HepG2 (cell line): ENCODE measurements around the gene MIPEP. TPM values are rescaled to one million over a fixed set of nuclear protein-coding genes. Genes with fewer than 3 reads are reported as not detected.

Experiments
- ATAC-seq: fragments of 200-7000 bp; cut with Tn5 transposase; 3 replicates; pipeline ENCODE4 v1.9.1; 2020; ENCODE audit warnings: mild to moderate bottlenecking, moderate library complexity
- BruUV-seq: library from RNA; stranded (reverse); fragments of 400-500 nt; replicated peaks from 2 replicates; lab custom pipeline; 2021; lab: Mats Ljungman, UMichigan
- CTCF ChIA-PET: fragments of 300-600 bp; formaldehyde crosslinking; extraction: SDS; loops from one replicate; lab custom pipeline; 2021; ENCODE audit warnings: low total read pairs, inconsistent platforms, low intra/inter-chr PET ratio; lab: Yijun Ruan, JAX
- POLR2A ChIA-PET: fragments of 350-600 bp; sonication (Branson Sonifier 250); formaldehyde crosslinking; loops from one replicate; lab custom pipeline; 2020; ENCODE audit warnings: antibody characterized with exemption, inconsistent platforms; lab: Yijun Ruan, JAX
- DNase-seq: peaks from one replicate; pipeline ENCODE4 v3.0.0-alpha.2; 2015; ENCODE audit warnings: low spot score
- FAIRE-seq: peaks from 3 replicates; lab custom pipeline; 2011; peaks lifted over from hg19 to GRCh38; lab: Jason Lieb, UNC
- H2AFZ ChIP-seq: one replicate; pipeline ENCODE4 v1.6.1; 2011; ENCODE audit warnings: low read length, inconsistent platforms
- H3K27ac ChIP-seq: fragments of 300-600 bp; 3 replicates; pipeline ENCODE4 v1.8.0; 2011; ENCODE audit warnings: mixed run types, mild to moderate bottlenecking, mixed read lengths, low read length, inconsistent platforms; ENCODE audit not compliant: insufficient read depth; ENCODE audit errors: extremely low read length
- H3K27me3 ChIP-seq, 2 experiments: fragments of 200-600 bp in 1 of 2; 2 replicates in 1 of 2; 3 replicates in 1 of 2; pipeline versions ENCODE4 v1.6.0 to v1.8.0; 2011; ENCODE audit warnings: low read length in 2 of 2, mild to moderate bottlenecking in 2 of 2, moderate library complexity in 2 of 2, inconsistent platforms in 1 of 2; ENCODE audit not compliant: insufficient read depth in 2 of 2, control insufficient read depth in 1 of 2
- H3K36me3 ChIP-seq, 2 experiments: fragments of 200-600 bp in 1 of 2; replicated peaks in 1 of 2; 2 replicates in 1 of 2; 3 replicates in 1 of 2; pipeline versions ENCODE4 v1.5.1 to v1.8.0; 2011; ENCODE audit warnings: low read length in 2 of 2, inconsistent platforms in 1 of 2; ENCODE audit not compliant: insufficient read depth in 2 of 2, control insufficient read depth in 1 of 2
- H3K4me1 ChIP-seq: 2 replicates; pipeline ENCODE4 v1.5.1; 2012; ENCODE audit warnings: low read length, inconsistent platforms; ENCODE audit not compliant: insufficient read depth
- H3K4me2 ChIP-seq: 2 replicates; pipeline ENCODE4 v1.6.0; 2011; ENCODE audit warnings: low read depth, low read length, inconsistent platforms
- H3K4me3 ChIP-seq, 3 experiments: fragments of 200-600 bp in 1 of 3; sonication (generic), shearing (Covaris generic) in 1 of 3; replicated peaks in 1 of 3; 2 replicates each; pipeline ENCODE4 v1.5.1; 2011 to 2016; ENCODE audit warnings: low read length in 3 of 3, inconsistent platforms in 2 of 3, low read depth in 2 of 3, mild to moderate bottlenecking in 2 of 3, control low read depth in 1 of 3, mixed read lengths in 1 of 3; ENCODE audit not compliant: insufficient read depth in 1 of 3
- H3K79me2 ChIP-seq: one replicate; pipeline ENCODE4 v1.6.1; 2011; ENCODE audit warnings: low read length, inconsistent platforms; ENCODE audit not compliant: insufficient read depth
- H3K9ac ChIP-seq: 2 replicates; pipeline ENCODE4 v1.6.0; 2011; ENCODE audit warnings: mild to moderate bottlenecking, low read depth, low read length, inconsistent platforms; ENCODE audit not compliant: insufficient read depth
- H3K9me3 ChIP-seq: 2 replicates; pipeline ENCODE4 v1.5.1; 2012; ENCODE audit warnings: mild to moderate bottlenecking, low read length
- H4K20me1 ChIP-seq: 2 replicates; pipeline ENCODE4 v1.6.0; 2011; ENCODE audit warnings: inconsistent platforms, mild to moderate bottlenecking, low read length, moderate library complexity; ENCODE audit not compliant: insufficient read depth
- DNMT3B ChIP-seq: conservative IDR thresholded peaks from 2 replicates; pipeline ENCODE4 v1.6.1; 2016; ENCODE audit warnings: missing biosample characterization, control low read depth
- HOXA9 ChIP-seq: sonication (generic); formaldehyde crosslinking; IDR thresholded peaks from 2 replicates; pipeline ENCODE4 v1.8.1; 2022; ENCODE audit warnings: missing genetic modification reagents, mild to moderate bottlenecking, moderate library complexity, borderline replicate concordance
- KLF12 ChIP-seq: sonication (generic); formaldehyde crosslinking; IDR thresholded peaks from 2 replicates; pipeline ENCODE4 v1.4.0; 2020; ENCODE audit warnings: missing genetic modification reagents, borderline replicate concordance
- MIXL1 ChIP-seq: IDR thresholded peaks from 2 replicates; pipeline ENCODE4 v1.6.1; 2016
- MYPOP ChIP-seq: sonication (generic); formaldehyde crosslinking; IDR thresholded peaks from 2 replicates; pipeline ENCODE4 v1.8.1; 2023; ENCODE audit warnings: mild to moderate bottlenecking, moderate library complexity, missing genetic modification reagents
- PHF8 ChIP-seq: sonication (generic); formaldehyde crosslinking; IDR thresholded peaks from 2 replicates; pipeline ENCODE4 v1.5.0; 2020; ENCODE audit warnings: missing genetic modification reagents
- ZNF17 ChIP-seq: sonication (generic); formaldehyde crosslinking; IDR thresholded peaks from 2 replicates; pipeline ENCODE4 v1.5.0; 2020; ENCODE audit warnings: mild to moderate bottlenecking, missing genetic modification reagents
- ZNF205 ChIP-seq: IDR thresholded peaks from 2 replicates; pipeline ENCODE4 v1.6.1; 2018; ENCODE audit warnings: missing biosample characterization, missing genetic modification reagents
- ZNF317 ChIP-seq: sonication (generic); formaldehyde crosslinking; IDR thresholded peaks from 2 replicates; pipeline ENCODE4 v1.5.0; 2020; ENCODE audit warnings: mild to moderate bottlenecking, missing genetic modification reagents
- ZNF33A ChIP-seq: sonication (generic); formaldehyde crosslinking; IDR thresholded peaks from 2 replicates; pipeline ENCODE4 v1.5.1; 2020; ENCODE audit warnings: missing genetic modification reagents, mild to moderate bottlenecking, moderate library complexity, borderline replicate concordance
- ZNF484 ChIP-seq: sonication (generic); formaldehyde crosslinking; IDR thresholded peaks from 2 replicates; pipeline ENCODE4 v1.5.1; 2020; ENCODE audit warnings: mild to moderate bottlenecking, low read depth, missing genetic modification reagents, borderline replicate concordance
- ZNF501 ChIP-seq: sonication (generic); formaldehyde crosslinking; IDR thresholded peaks from 2 replicates; pipeline ENCODE4 v1.5.1; 2020; ENCODE audit warnings: mild to moderate bottlenecking, moderate library complexity, missing genetic modification reagents
- ZNF75D ChIP-seq: sonication (generic); formaldehyde crosslinking; IDR thresholded peaks from 2 replicates; pipeline ENCODE4 v1.8.1; 2023; ENCODE audit warnings: missing genetic modification reagents, mild to moderate bottlenecking, borderline replicate concordance
- ZNF816 ChIP-seq: sonication (generic); formaldehyde crosslinking; IDR thresholded peaks from 2 replicates; pipeline ENCODE4 v1.8.0; 2022; ENCODE audit warnings: missing genetic modification reagents, mild to moderate bottlenecking, borderline replicate concordance
- ZNF883 ChIP-seq: sonication (generic); formaldehyde crosslinking; IDR thresholded peaks from 2 replicates; pipeline ENCODE4 v1.5.1; 2020; ENCODE audit warnings: mild to moderate bottlenecking, missing genetic modification reagents; ENCODE audit errors: not compliant biosample characterization
- whole genome bisulfite sequencing: methylation state at CpG from one replicate; pipeline ENCODE4 v1.1.6; 2017; ENCODE audit warnings: low lambda C conversion rate; 5-methylcytosine and 5-hydroxymethylcytosine counted together
- in situ Hi-C: cut with HindIII; loops from 2 replicates; pipeline ENCODE4 v1.10.0; 2017; ENCODE audit warnings: low pct_unique_long_range_greater_than_20kb; ENCODE audit not compliant: extremely low pct_ligation_motif_present
- intact Hi-C: fragments of 100-400 bp; cut with micrococcal nuclease; formaldehyde crosslinking; loops from one replicate; pipeline ENCODE4 v1.10.0; 2022; ENCODE audit not compliant: unreplicated experiment
- polyA plus RNA-seq, 8 experiments: library from polyadenylated mRNA; depleted of rRNA in 3 of 8; stranded (reverse) in 7 of 8; unstranded in 1 of 8; fragments of >200 nt; fragmentation: Illumina TruSeq in 4 of 8; extraction: Trizol in 4 of 8; gene quantifications; 2 replicates each; pipeline versions ENCODE4 v1.2.1 to v1.2.3, GENCODE V29; 2011 to 2016; ENCODE audit warnings: low read depth in 4 of 8, missing spikeins in 1 of 8, mixed read lengths in 1 of 8; ENCODE audit not compliant: insufficient read depth in 1 of 8
- total RNA-seq, 5 experiments: library from RNA; depleted of rRNA; stranded (reverse); fragments of >200 nt; fragmentation: Illumina TruSeq; extraction: Trizol; gene quantifications; 2 replicates each; pipeline ENCODE4 v1.2.3, GENCODE V29; 2016; ENCODE audit warnings: low read depth in 1 of 5
- TF ChIP-seq, protein P1 (sequence below): sonication (generic); formaldehyde crosslinking; IDR thresholded peaks from 2 replicates; pipeline ENCODE4 v1.4.0; 2020; ENCODE audit warnings: missing genetic modification reagents
- TF ChIP-seq, protein P2 (sequence below): sonication (generic); formaldehyde crosslinking; IDR thresholded peaks from 2 replicates; pipeline ENCODE4 v1.4.0; 2020; ENCODE audit warnings: mild to moderate bottlenecking, missing genetic modification reagents

MIPEP gene
- total and polyA plus RNA-seq, 2 of the 13 experiments (the other 11 are each of a cell fraction or from before 2014, with no cell fraction given): 9.3 to 24.1 TPM

- Histone ChIP-seq H4K20me1 (no peaks in the 10 kb centered on the region), H3K79me2 (no peaks in the 10 kb centered on the region), H3K27ac (no peak overlapping the region), H3K27me3 (no peaks in the 10 kb centered on the region), H3K4me1 (no peaks in the 10 kb centered on the region), H3K36me3 (no peaks in the 10 kb centered on the region), H3K4me2 (no peak overlapping the region), H3K9ac (no peak overlapping the region), H3K4me3 (no peak overlapping the region)
- intact Hi-C loops (no loop called here), in situ Hi-C loops (no loop called here)
- no TSS peak for BruUV-seq
- CTCF ChIA-PET: no interaction called here
- ATAC-seq (no peak), FAIRE-seq (no peak), DNase-seq (no peak)
- WGBS: 98% methylated on average over 3 of the region's 3 CpGs
- no peak for TF ChIP-seq ZNF317 (CRISPR knock-in tag)
- no peak for TF ChIP-seq ZNF17 (CRISPR knock-in tag)
- TF ChIP-seq ZNF501 (CRISPR knock-in tag): no peak
- TF ChIP-seq ZNF75D: no peak
- TF ChIP-seq, protein P1, sequence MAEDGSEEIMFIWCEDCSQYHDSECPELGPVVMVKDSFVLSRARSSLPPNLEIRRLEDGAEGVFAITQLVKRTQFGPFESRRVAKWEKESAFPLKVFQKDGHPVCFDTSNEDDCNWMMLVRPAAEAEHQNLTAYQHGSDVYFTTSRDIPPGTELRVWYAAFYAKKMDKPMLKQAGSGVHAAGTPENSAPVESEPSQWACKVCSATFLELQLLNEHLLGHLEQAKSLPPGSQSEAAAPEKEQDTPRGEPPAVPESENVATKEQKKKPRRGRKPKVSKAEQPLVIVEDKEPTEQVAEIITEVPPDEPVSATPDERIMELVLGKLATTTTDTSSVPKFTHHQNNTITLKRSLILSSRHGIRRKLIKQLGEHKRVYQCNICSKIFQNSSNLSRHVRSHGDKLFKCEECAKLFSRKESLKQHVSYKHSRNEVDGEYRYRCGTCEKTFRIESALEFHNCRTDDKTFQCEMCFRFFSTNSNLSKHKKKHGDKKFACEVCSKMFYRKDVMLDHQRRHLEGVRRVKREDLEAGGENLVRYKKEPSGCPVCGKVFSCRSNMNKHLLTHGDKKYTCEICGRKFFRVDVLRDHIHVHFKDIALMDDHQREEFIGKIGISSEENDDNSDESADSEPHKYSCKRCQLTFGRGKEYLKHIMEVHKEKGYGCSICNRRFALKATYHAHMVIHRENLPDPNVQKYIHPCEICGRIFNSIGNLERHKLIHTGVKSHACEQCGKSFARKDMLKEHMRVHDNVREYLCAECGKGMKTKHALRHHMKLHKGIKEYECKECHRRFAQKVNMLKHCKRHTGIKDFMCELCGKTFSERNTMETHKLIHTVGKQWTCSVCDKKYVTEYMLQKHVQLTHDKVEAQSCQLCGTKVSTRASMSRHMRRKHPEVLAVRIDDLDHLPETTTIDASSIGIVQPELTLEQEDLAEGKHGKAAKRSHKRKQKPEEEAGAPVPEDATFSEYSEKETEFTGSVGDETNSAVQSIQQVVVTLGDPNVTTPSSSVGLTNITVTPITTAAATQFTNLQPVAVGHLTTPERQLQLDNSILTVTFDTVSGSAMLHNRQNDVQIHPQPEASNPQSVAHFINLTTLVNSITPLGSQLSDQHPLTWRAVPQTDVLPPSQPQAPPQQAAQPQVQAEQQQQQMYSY (CRISPR knock-in tag): no peak
- TF ChIP-seq ZNF33A (CRISPR knock-in tag): no peak
- TF ChIP-seq ZNF484 (CRISPR knock-in tag): no peak
- no peak for TF ChIP-seq PHF8 (CRISPR knock-in tag)
- no peak for TF ChIP-seq DNMT3B (CRISPR knock-in tag)
- TF ChIP-seq MYPOP: no peak
- TF ChIP-seq MIXL1 (CRISPR knock-in tag): no peak
- no peak for TF ChIP-seq ZNF883 (CRISPR knock-in tag)
- TF ChIP-seq, protein P2, sequence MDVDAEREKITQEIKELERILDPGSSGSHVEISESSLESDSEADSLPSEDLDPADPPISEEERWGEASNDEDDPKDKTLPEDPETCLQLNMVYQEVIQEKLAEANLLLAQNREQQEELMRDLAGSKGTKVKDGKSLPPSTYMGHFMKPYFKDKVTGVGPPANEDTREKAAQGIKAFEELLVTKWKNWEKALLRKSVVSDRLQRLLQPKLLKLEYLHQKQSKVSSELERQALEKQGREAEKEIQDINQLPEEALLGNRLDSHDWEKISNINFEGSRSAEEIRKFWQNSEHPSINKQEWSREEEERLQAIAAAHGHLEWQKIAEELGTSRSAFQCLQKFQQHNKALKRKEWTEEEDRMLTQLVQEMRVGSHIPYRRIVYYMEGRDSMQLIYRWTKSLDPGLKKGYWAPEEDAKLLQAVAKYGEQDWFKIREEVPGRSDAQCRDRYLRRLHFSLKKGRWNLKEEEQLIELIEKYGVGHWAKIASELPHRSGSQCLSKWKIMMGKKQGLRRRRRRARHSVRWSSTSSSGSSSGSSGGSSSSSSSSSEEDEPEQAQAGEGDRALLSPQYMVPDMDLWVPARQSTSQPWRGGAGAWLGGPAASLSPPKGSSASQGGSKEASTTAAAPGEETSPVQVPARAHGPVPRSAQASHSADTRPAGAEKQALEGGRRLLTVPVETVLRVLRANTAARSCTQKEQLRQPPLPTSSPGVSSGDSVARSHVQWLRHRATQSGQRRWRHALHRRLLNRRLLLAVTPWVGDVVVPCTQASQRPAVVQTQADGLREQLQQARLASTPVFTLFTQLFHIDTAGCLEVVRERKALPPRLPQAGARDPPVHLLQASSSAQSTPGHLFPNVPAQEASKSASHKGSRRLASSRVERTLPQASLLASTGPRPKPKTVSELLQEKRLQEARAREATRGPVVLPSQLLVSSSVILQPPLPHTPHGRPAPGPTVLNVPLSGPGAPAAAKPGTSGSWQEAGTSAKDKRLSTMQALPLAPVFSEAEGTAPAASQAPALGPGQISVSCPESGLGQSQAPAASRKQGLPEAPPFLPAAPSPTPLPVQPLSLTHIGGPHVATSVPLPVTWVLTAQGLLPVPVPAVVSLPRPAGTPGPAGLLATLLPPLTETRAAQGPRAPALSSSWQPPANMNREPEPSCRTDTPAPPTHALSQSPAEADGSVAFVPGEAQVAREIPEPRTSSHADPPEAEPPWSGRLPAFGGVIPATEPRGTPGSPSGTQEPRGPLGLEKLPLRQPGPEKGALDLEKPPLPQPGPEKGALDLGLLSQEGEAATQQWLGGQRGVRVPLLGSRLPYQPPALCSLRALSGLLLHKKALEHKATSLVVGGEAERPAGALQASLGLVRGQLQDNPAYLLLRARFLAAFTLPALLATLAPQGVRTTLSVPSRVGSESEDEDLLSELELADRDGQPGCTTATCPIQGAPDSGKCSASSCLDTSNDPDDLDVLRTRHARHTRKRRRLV (CRISPR knock-in tag): no peak
- TF ChIP-seq ZNF205 (CRISPR knock-in tag): no peak
- TF ChIP-seq KLF12 (CRISPR knock-in tag): no peak
- no peak for TF ChIP-seq HOXA9 (CRISPR knock-in tag)
- no peak for TF ChIP-seq ZNF816 (CRISPR knock-in tag)
- TF ChIP-seq, all 625 proteins: peak for 0
- Histone ChIP-seq H3K9me3 (no peaks in the 10 kb centered on the region), H2AFZ (no peak overlapping the region)
- POLR2A ChIA-PET: no interaction called here
These were observed 75.6 kb downstream of the MIPEP start for GRCh38 chr13:23813635-23814034.
